Inflammatory macrophage treated with lipopolysaccharide for 1 hour (primary cell): ENCODE data around the gene LILRA6.
"Not testable (repeated sequence)": the region's sequence is repeated elsewhere in the genome, so short reads cannot be mapped to it uniquely, and the experiment has no call there.

ENCODE experiments used
- DNase-seq, 2 donors: peaks; one replicate each; pipeline ENCODE4 v3.0.0-alpha.2; 2020 to 2022

The LILRA6 gene

DNA sequence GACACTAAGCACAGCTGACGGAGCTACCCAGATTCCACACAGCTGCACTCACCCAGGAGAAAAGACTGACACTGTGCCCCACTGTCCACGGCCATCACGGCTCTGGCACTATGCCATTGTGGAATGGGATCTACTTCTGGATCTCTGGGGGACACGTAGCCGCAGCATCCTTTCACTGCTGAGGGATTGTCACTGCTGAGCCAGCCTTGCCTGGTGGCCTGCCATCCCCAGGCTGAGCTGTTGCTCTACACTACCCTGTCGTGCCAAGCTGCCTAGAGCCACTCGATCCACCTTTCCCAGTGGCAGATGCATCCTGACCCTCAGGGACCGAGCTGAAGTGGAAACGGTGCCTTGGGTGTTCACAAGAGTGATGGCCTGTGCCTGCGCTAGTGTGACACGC, 19.5 kb upstream of the LILRA6 start:
- DNase-seq: no peak

DNA sequence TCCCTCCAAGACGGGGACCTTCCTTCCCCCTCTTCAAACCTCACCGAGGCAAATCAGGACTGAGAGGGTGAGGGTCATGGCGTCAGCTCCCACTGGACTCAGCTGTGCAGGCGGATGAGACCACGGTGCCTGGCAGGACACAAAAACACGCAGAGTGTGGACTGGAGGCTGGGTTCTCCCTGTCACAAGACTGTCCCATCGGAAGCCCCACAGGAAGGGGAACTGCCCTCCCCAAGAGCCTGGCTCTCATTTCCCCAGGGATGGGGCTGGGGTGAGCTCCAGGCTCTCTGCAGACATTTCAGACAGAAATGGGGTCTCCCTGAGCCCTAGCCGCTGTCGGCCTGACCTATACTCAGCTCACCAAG, 14.5 kb upstream of the LILRA6 start, which contains the start of gene LILRB5:
TSS of gene LILRB5 (minus strand) at position 158 of the 365 bp plus-strand sequence. CDS start at position 78, 80 bp downstream.
- DNase-seq: no peak

DNA sequence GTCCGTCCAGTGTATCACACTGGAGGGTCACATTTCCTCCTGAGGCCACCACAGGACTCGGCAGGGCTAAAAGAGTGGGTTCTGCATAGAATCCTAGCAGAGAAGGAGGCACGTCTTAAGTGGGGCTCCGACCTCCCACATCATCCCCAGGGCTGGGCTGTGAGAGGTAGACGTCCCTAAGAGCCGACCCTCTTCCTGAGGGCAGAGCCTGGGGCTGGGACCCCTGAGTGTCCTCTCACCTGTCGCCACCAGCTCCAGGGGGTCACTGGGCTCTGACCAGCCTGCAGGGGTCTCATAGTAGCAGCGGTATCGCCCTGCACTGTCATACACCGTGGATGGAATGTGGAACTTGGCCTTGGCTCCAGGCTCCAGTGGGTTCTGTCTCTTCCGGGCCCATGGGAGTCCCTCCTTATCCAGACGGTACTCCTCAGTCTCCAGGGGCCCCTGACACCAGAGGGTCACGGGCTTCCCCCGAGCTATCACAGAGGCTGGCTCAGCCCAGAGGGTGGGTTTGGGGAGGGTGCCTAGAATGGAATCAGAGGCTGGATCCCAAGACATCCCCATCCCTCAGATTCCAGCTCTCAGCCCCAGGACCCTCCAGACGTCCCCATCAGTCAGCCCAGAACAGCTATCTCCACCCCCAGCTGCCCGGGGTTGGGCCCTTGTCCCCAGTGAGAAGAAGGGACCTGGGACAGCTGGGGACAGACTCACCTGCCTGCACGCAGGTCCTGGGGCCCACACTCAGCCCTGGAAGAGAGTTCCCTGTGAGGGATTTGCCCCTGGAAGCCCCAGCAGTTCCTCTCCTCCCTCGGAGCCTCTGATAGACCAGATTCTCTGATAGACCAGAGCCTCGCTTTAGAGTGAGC, 13.9 kb upstream of the LILRA6 start:
- DNase-seq: no peak

DNA sequence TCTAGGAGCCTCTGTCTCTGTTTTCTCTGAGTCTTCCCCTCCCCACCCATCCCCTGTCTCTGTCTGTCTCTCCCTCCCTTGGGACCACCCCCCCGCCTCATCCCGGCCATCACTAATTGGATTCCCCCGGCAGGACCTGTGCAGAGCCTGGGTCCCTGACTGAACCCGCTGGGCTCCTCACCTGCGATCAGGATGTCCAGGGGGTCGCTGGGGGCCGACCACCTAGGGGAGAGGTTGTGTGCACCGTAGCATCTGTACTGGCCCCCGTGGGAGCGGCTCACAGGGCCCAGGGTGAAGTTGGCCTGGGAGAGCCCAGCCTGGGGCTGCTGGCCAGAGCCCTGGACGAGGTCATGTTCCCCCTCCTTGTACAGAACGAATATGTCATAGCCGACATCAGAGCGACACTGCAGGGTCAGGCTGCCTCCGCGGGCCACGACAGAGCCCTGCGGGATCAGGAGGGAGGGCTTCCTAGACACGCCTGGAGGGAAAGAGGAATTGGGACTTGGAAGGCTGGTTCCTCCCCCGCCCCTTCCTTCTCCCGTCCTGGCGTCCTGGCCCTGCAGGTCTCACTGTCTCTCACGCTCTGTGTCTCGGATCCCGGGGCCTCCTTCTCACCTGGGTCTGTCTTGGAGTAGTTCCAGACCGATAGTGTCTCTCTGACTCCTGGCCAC, 12.7 kb upstream of the LILRA6 start:
- no peak for DNase-seq

GRCh38 chr19:54254195-54254906, 11.8 kb upstream of the LILRA6 start:
- DNase-seq: no peak

GRCh38 chr19:54253331-54254194, 11.0 kb upstream of the LILRA6 start:
- DNase-seq: no peak

DNA sequence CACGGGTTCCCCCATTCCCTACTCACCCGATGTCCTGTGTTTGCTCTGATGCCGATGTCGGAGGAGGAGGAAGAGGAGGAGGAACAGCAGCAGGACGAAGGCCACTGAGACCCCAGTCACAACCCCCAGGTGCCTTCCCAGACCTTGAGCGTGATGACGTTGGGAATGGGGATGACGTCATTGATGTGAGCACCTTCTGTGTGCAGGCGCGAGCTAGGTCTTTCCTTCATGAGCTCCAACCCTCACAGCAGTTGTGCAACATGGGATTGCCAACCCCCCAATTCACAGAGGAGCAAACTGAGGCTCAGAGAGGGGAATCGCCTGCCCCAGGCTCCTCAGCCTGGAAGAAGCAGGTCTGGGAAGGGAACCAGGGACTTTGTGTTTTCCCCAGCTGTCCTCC, 10.3 kb upstream of the LILRA6 start:
- DNase-seq: no peak

DNA sequence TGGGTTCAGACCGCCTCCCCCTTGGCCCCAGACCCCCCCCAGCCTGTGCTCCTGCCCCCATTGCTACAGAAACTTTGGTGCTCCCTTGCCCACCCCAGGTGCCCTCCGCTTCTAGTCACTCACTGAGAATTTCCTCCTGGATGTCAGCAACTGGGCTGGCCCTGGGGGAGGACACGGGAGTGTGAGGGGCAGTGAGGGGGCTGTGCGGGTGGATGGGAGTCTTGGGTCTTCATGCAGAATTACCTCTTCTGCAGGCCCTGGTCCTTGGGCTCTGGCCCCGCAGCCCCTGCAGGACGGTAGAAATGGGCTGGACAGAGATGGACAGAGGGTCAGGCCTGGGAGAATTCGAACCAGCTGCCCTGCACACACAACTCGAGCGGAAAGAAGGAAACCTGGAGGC, 9.7 kb upstream of the LILRA6 start:
- no peak for DNase-seq

DNA sequence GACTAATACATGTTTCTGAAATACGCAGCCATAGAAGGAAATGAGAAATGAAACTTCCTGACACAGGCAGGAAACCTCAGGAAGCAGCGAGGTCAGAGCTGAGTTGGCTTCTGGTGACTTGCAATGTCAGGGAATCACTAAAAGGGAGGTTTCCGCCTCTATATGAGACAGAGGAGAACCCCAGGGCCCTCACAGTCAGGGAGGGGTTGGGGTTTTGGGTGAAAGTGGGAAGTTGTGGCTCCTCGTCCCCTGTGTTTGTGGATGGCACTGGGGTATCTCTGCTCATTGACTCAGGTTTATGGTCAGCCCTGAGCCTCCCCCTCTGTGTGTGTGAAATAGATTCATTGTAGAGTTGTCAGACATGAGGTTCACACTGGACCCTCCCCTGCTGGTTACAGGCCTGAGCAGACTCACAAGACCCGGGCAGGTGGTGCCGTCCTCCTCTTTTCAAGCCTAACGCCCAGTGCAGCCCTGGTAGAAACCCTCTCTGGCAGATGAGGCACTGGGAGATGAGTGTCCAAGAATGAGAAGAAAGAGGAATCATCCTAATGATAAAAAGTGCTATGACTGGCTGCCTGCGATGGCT, 5.5 kb upstream of the LILRA6 start:
- DNase-seq: peak; percentile 86 to 92

DNA sequence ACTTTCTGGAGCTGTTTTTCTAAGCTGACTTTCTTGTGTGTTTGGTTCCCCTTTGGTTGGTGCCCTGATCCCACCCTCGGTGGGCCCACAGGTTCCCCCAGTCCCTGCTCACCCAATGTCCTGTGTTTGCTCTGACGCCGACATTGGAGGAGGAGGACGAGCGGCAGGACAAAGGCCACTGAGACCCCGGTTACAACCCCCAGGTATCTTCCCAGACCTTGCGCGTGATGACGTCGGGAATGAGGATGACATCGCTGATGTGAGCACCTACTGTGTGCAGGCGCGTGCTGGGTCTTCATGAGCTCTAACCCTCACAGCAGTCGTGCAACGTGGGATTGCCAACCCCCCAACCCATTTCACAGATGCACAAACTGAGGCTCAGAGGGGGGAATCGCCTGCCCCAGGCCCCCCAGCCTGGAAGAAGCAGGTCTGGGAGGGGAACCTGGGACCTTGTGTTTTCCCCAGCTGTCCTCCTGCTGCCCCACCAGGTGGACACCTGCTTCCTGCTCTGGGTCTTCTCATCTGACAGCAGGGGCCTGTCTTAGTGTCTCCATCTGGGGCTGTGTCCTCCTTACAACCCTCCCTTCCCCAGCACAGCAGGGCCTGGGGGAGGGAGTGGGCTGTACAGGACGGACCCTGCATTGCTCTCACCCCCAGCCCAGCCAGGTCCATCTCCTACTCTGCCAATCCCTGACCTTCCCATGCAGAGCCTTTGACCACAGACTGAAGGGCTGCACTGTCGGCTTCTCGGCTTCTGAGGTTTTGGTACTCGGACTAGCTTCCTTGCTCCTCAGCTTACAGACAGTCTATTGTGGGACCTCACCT, 4.7 kb upstream of the LILRA6 start:
- no peak for DNase-seq

GRCh38 chr19:54245936-54246335, 3.3 kb upstream of the LILRA6 start:
- DNase-seq: no peak

DNA sequence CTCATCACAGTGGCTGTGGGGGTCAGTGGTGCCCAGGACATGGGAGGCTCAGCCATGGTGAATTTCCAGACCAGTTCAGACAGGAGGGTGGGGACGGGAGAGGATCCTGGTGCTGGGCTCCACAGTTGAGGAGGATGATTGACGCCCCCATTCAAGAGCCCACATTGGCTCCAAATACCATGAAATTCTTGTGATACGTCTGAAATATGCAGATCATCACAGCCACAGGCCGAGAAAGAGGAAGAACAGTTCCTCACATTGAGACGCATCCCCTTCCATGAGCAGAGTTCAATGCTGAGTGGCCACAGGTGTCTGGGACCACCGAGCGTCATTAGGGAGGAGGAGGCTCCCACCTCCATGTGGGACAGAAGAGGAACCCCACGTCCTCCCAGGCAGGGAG, 1.2 kb upstream of the LILRA6 start:
- DNase-seq: peak in 1 of 2 donors; percentile 31

DNA sequence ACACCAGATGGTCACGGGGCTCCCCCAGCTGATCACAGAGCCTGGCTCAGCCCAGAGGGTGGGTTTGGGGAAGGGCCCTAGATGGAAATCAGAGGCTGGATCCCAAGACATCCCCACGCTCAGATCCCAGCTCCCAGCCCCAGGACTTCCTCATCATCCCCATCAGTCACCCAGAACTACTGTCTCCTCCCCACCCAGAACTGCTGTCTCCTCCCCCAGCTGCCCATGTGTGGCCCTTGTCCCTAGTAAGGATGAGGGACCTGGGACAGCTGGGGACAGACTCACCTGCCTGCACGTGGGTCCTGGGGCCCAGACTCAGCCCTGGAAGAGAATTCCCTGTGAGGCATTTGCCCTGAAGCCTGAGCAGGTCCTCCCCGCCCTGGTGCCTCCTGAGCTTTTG, 356 bp downstream of the LILRA6 start:
- DNase-seq: peak in 1 of 2 donors; percentile 26

DNA sequence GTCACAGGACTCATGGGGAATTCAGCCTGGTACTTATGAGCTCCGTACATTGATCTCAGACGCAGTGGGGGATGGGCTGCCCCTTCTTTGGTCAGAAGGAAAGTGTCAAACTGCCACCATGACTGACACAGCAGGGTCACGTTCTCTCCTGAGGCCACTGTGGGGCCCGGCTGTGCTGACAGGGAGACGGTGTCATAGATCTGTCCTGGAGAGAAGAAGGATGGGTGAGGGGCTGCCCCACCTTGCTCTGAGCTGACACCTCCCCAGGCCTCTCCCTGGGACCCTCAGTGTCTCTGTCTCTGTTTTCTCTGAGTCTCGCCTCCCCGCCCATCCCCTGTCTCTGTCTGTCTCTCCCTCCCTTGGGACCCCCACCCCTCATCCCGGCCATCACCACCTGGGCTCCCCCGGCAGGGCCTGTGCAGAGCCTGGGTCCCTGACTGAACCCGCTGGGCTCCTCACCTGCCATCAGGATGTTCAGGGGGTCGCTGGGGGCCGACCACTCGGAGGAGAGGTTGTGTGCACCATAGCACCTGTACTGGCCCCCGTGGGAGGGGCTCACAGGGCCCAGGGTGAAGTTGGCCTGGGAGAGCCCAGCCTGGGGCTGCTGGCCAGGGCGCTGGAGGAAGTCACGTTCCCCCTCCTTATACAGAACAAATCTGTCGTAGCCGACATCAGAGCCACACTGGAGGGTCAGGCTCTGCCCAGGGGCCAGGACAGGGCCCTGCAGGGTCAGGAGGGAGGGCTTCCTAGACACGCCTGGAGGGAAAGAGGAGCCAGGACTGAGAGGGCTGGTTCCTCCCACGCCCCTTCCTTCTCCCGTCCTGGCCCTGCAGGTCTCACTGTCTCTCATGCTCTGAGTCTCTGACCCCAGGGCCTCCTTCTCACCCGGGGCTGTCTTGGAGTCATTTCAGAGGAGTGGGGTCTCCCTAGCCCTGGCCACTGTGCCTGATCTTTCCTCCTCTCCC, 1.9 kb downstream of the LILRA6 start:
- DNase-seq: not testable (repeated sequence)

- DNase-seq: not testable (repeated sequence)
Observed at GRCh38 chr19:54239491-54240371, 2.9 kb downstream of the LILRA6 start.

DNA sequence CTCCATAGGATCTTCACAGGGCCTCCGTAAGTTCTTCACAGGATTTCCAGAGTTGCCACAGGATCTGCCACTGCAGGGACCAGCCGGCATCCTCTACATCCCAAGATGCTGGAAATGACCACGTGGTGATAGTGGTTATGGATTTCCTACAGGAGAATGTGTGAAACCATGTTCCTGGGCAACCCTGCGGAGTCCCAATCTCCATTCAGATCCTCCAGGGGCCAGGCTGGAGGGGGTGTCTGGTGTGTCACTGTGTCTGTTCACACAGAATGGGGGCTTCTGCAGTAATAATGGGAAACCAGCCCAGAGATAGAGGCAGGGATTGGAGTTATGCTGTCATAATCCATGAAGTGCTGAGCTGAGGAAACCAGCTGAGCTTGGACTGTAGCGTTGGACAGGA, 8.6 kb downstream of the LILRA6 start:
- no peak for DNase-seq

DNA sequence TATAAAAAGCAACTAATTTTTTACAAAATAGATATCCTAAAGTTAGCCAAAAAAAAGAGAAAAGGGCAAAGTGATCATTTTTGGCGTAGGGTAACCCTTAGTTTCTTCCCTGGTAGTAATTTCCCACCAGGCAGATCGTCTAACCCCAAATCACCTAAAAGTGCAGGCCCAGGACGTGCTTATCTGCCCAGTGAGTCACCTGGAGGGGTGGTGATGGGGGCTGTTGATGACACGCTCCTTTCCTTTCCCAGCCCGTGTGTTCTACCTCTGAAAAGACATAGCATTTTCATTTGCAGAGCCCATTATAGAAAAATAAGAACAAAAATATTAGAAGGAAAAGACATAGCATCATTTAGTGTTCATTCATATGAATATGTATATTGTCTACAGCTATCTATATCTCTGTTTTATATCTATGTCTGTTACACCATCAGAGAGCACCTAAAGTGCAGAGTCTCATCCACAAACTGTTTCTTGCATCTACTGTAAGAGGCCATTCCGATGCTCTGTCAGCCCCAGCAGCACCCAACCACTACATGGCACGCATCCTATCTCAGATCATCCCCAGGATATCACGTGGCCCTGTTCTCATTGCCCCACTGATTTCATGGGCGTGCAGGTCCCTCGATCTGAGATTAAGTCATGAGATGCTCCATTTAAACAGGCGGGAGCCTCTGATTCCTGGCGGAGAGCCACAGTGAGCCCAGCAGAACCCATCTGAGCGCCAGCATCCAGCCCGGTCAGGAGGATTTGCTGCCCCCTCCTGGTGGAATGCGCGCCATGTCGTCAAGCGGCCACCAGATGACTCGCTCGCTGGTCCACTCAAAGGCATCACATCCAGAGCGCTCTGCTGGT, 11.3 kb downstream of the LILRA6 start:
- peak; percentile 61 to 80 for DNase-seq

DNA sequence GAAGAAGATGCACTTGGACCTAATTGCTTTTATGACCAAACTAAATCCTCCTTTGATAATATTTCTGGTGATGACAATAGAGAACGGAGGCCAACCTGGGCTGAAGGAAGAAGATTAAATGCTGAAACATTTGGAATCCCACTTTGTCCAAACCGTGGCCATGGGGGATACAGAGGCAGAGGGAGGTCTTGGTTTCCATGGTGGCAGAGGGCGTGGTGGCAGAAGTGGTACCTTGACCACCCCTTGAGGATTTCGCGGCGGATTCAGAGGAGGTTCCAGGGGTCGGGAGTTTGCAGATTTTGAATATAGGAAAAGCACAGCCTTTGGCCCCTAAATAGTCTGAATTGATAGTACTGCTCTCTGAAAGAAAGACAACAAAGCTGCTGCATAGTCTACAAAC, 12.6 kb downstream of the LILRA6 start:
- DNase-seq: no peak
